OCI-LY3 (cell line): ENCODE data around the gene SELENOO.

Experiments
- H2AFZ ChIP-seq: fragments of 200-600, 300-600 bp; shearing (Covaris generic); 2 replicates; pipeline ENCODE4 v1.6.0; 2014; ENCODE audit warnings: antibody characterized with exemption, low read depth, low read length
- H3K27ac ChIP-seq: fragments of 200-600, 300-600 bp; sonication (generic); 2 replicates; pipeline ENCODE4 v1.5.1; 2014; ENCODE audit warnings: mild to moderate bottlenecking, low read length, moderate library complexity, mixed read lengths
- H3K27me3 ChIP-seq: fragments of 200-600, 300-600 bp; sonication (generic); 2 replicates; pipeline ENCODE4 v1.6.1; 2014; ENCODE audit warnings: low read depth, low read length, mixed read lengths
- H3K36me3 ChIP-seq: fragments of 200-600, 300-600 bp; sonication (generic); replicated peaks from 2 replicates; pipeline ENCODE3; 2014; ENCODE audit warnings: low read depth, low read length, mixed read lengths
- H3K4me1 ChIP-seq: fragments of 300-600, 200-600 bp; sonication (generic); 2 replicates; pipeline ENCODE4 v1.6.1; 2014; ENCODE audit warnings: low read length, mixed read lengths
- H3K4me2 ChIP-seq: fragments of 200-600, 300-600 bp; sonication (generic); 2 replicates; pipeline ENCODE4 v1.6.1; 2014; ENCODE audit warnings: low read length, mixed read lengths
- H3K4me3 ChIP-seq: fragments of 300-600, 200-600 bp; sonication (generic); 2 replicates; pipeline ENCODE4 v1.5.1; 2014; ENCODE audit warnings: antibody characterized with exemption, mild to moderate bottlenecking, low read length, moderate library complexity
- H3K79me2 ChIP-seq: fragments of 300-600, 200-600 bp; shearing (Covaris generic); 2 replicates; pipeline ENCODE4 v1.6.1; 2014; ENCODE audit warnings: mild to moderate bottlenecking, low read length, mixed read lengths
- H3K9ac ChIP-seq: fragments of 300-600, 200-600 bp; shearing (Covaris generic); 2 replicates; pipeline ENCODE4 v1.6.0; 2014; ENCODE audit warnings: mild to moderate bottlenecking, low read length, moderate library complexity
- H3K9me3 ChIP-seq: fragments of 200-600, 300-600 bp; shearing (Covaris generic); 2 replicates; pipeline ENCODE4 v1.6.1; 2014; ENCODE audit warnings: low read length, mixed read lengths; ENCODE audit not compliant: insufficient read depth
- H4K20me1 ChIP-seq: fragments of 200-600, 300-600 bp; sonication (generic); 2 replicates; pipeline ENCODE4 v1.6.1; 2016; ENCODE audit warnings: low read length, mixed read lengths; ENCODE audit not compliant: insufficient read depth
- EZH2phosphoT487 ChIP-seq: fragments of 200-600 bp; shearing (Covaris generic); IDR thresholded peaks from 2 replicates; pipeline ENCODE4 v1.6.1; 2018; ENCODE audit warnings: antibody characterized with exemption, mixed run types, low read depth
- TF ChIP-seq, protein P1 (sequence below): fragments of 200-600, 300-600 bp; sonication (generic); IDR thresholded peaks from 2 replicates; pipeline ENCODE4 v1.5.1; 2014; ENCODE audit warnings: antibody characterized with exemption, low read length, low read depth

The SELENOO gene

DNA sequence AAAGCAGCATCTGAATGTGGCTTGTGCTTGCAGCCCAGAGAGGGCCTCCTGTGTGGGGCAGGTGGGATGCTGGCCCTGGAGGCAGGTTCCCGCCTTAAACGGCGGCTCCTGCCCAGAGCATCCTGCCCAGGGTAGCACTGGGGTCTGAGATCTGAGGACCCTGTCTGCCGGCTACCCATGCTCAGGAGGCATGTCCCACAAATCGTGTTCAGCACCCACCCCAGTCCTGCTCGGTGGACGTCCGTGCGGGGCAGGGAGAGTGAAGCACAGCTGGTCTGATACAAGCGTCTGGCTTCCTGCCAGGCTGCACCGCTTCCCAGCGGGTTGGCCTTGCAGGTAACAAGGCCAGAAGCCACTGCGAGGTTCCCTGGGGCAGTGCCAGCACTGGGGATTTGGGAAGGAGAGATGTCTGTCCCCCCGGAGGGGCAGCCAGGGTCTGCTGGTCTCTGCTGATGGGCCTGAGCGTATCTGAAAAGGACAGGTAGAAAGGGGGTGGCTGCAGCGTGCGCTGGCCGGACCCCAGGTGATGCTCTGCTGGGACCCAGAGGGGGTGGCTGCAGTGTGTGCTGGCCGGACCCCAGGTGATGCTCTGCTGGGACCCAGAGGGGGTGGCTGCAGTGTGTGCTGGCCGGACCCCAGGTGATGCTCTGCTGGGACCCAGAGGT lies 11.5 kb upstream of the SELENOO start:
- peak overlapping the region; percentile 99 for H3K27ac ChIP-seq
- peaks cover 55% of the 10 kb centered on the region for H3K4me1 ChIP-seq

DNA sequence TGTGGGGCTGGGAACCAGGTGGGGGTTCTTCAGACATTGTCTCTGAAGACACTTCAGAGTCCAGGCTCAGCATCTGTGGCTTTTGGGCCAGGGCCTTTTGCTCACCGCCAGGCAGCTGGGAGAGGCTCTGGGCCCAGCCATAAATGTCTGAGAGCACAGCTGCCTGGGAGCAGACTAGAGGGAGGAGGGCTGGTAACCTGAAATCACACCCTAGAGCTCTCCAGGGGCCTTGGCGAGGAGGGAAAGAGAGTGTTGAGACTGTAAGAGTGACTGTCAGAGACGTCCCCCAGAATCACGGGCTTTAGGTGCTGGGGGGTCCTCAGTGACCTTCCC lies 11.0 kb upstream of the SELENOO start:
- Histone ChIP-seq H2AFZ (no peak overlapping the region), H3K9me3 (peaks cover 12% of the 10 kb centered on the region; the same call in 1 of the 2 replicates), H3K4me2 (peak overlapping the region; percentile 82), H4K20me1 (peaks cover 7% of the 10 kb centered on the region), H3K79me2 (peaks cover 59% of the 10 kb centered on the region), H3K36me3 (peaks cover 13% of the 10 kb centered on the region), H3K27ac (peak overlapping the region; percentile 99), H3K4me3 (peak overlapping the region; percentile 75), H3K9ac (peak overlapping the region; percentile 76), H3K4me1 (peaks cover 60% of the 10 kb centered on the region), H3K27me3 (no peaks in the 10 kb centered on the region)
- TF ChIP-seq, protein P1, sequence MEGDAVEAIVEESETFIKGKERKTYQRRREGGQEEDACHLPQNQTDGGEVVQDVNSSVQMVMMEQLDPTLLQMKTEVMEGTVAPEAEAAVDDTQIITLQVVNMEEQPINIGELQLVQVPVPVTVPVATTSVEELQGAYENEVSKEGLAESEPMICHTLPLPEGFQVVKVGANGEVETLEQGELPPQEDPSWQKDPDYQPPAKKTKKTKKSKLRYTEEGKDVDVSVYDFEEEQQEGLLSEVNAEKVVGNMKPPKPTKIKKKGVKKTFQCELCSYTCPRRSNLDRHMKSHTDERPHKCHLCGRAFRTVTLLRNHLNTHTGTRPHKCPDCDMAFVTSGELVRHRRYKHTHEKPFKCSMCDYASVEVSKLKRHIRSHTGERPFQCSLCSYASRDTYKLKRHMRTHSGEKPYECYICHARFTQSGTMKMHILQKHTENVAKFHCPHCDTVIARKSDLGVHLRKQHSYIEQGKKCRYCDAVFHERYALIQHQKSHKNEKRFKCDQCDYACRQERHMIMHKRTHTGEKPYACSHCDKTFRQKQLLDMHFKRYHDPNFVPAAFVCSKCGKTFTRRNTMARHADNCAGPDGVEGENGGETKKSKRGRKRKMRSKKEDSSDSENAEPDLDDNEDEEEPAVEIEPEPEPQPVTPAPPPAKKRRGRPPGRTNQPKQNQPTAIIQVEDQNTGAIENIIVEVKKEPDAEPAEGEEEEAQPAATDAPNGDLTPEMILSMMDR: no peak
- TF ChIP-seq EZH2phosphoT487: no peak

More for the DNA sequence above, 11.5 kb upstream of the SELENOO start:
- H3K79me2 ChIP-seq: peaks cover 59% of the 10 kb centered on the region
- H4K20me1 ChIP-seq: peaks cover 7% of the 10 kb centered on the region
- TF ChIP-seq, protein P1: no peak
- TF ChIP-seq EZH2phosphoT487: no peak
- H3K27me3 ChIP-seq: no peaks in the 10 kb centered on the region
- peak overlapping the region; percentile 75 for H3K4me3 ChIP-seq
- H3K9ac ChIP-seq: peak overlapping the region; percentile 76; the same call in 1 of the 2 replicates
- H3K36me3 ChIP-seq: peaks cover 8% of the 10 kb centered on the region
- H2AFZ ChIP-seq: no peak overlapping the region
- H3K9me3 ChIP-seq: peaks cover 12% of the 10 kb centered on the region; the same call in 1 of the 2 replicates
- peak overlapping the region; percentile 82 for H3K4me2 ChIP-seq

DNA sequence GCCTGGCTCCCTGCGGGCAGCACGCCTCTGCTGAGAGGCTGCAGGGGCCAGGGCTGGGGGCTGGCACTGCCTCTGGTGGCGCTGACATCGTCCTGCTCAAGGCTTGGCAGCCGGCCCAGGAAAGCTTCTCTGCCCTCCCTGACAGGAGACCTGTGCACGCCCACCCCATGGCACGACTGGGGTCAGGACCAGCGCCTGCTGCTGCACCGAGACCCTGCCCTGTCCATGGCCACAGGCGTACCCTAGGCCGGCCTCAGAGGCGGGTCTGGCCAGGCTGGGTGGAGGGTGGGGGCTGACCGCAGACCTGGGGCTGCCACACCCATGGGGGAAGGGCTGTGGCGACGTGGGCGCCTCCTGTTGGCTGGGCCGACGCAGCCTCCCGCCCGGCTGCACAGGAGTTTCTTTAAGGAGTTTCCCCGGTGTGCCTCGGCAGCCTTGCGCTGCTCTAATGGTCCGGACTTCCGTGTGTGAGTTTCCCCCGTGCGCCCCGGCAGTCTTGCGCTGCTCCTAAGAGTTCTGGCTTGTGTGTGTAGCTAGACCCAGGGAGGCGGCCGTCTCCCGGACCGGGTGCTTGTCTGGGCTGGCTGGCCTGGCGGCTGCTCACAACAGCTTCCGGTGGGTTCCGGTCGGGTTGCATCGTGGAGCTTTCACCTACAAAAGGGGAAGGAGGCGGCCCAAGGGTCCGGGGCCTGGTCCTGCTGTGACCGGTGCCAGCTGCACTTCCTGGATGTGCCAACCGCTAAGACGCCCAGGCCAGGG lies 10.4 kb upstream of the SELENOO start:
- H3K9ac ChIP-seq: peak overlapping the region; percentile 76
- H3K27me3 ChIP-seq: no peaks in the 10 kb centered on the region
- H3K36me3 ChIP-seq: peaks cover 13% of the 10 kb centered on the region
- peak overlapping the region; percentile 82 for H3K4me2 ChIP-seq
- peak overlapping the region; percentile 75 for H3K4me3 ChIP-seq
- no peak overlapping the region for H2AFZ ChIP-seq
- peak overlapping the region; percentile 99 for H3K27ac ChIP-seq
- H3K9me3 ChIP-seq: peaks cover 12% of the 10 kb centered on the region; the same call in 1 of the 2 replicates
- H3K79me2 ChIP-seq: peaks cover 59% of the 10 kb centered on the region
- TF ChIP-seq, protein P1: peak; percentile 46
- no peak for TF ChIP-seq EZH2phosphoT487
- H4K20me1 ChIP-seq: peaks cover 7% of the 10 kb centered on the region
- H3K4me1 ChIP-seq: peaks cover 63% of the 10 kb centered on the region
